GM12878 (cell line): ENCODE measurements around the gene SBNO2. TPM values are rescaled to one million over a fixed set of nuclear protein-coding genes. Genes with fewer than 3 reads are reported as not detected.

Experiments used
- ATAC-seq: fragments of 200-7000 bp; cut with Tn5 transposase; 3 replicates; pipeline ENCODE4 v1.9.1; 2020; ENCODE audit warnings: mild to moderate bottlenecking, moderate library complexity
- BruUV-seq: library from RNA; stranded (reverse); fragments of 400-500 nt; replicated peaks from 2 replicates; lab custom pipeline; 2021; lab: Mats Ljungman, UMichigan
- CTCF ChIA-PET: fragments of 300-600 bp; sonication (Branson Sonifier 250); formaldehyde crosslinking; extraction: SDS; loops from one replicate; lab custom pipeline; 2021; ENCODE audit warnings: inconsistent platforms; lab: Yijun Ruan, JAX
- POLR2A ChIA-PET: fragments of 350-600 bp; formaldehyde crosslinking; extraction: SDS; loops from one replicate; lab custom pipeline; 2021; ENCODE audit warnings: inconsistent platforms; lab: Charles Lee
- RAD21 ChIA-PET: fragments of 300-600 bp; sonication (Branson Sonifier 250); formaldehyde crosslinking; loops from one replicate; lab custom pipeline; 2023; ENCODE audit warnings: antibody characterized with exemption; ENCODE audit not compliant: unreplicated experiment; lab: Charles Lee
- SMC1A ChIA-PET: fragments of 300-600 bp; sonication (Branson Sonifier 250); formaldehyde crosslinking; loops from one replicate; lab custom pipeline; 2023; ENCODE audit not compliant: unreplicated experiment, uncharacterized antibody; lab: Charles Lee
- DNase-seq: peaks from one replicate; pipeline ENCODE4 v3.0.0-alpha.2; 2011; ENCODE audit warnings: low read depth, low spot score
- FAIRE-seq: peaks from 3 replicates; lab custom pipeline; 2011; peaks lifted over from hg19 to GRCh38; lab: Jason Lieb, UNC
- H2AFZ ChIP-seq: 2 replicates; pipeline ENCODE4 v1.6.0; 2011; ENCODE audit warnings: low read depth, low read length, control low read depth; ENCODE audit not compliant: control insufficient read depth
- H3K27ac ChIP-seq: 2 replicates; pipeline ENCODE4 v1.5.1; 2011; ENCODE audit warnings: control low read depth; ENCODE audit not compliant: control insufficient read depth, insufficient read depth
- H3K27me3 ChIP-seq, 2 experiments: replicated peaks in 1 of 2; 2 replicates each; pipeline versions ENCODE4 v1.6.0 to v1.6.1; 2011; ENCODE audit warnings: low read length in 1 of 2; ENCODE audit not compliant: control insufficient read depth in 2 of 2, insufficient read depth in 2 of 2
- H3K36me3 ChIP-seq, 2 experiments: 2 replicates each; pipeline ENCODE4 v1.5.1; 2011; ENCODE audit warnings: low read length in 1 of 2; ENCODE audit not compliant: control insufficient read depth in 2 of 2, insufficient read depth in 2 of 2
- H3K4me1 ChIP-seq: 2 replicates; pipeline ENCODE4 v1.6.1; 2011; ENCODE audit warnings: mild to moderate bottlenecking, low read length, moderate library complexity, mixed read lengths; ENCODE audit not compliant: control insufficient read depth, insufficient read depth
- H3K4me2 ChIP-seq: 2 replicates; pipeline ENCODE4 v1.6.0; 2011; ENCODE audit warnings: control low read depth; ENCODE audit not compliant: control insufficient read depth, insufficient read depth
- H3K4me3 ChIP-seq: fragments of 200-600 bp; sonication (generic); 2 replicates; pipeline ENCODE4 v1.5.1; 2016
- H3K79me2 ChIP-seq: 2 replicates; pipeline ENCODE4 v1.6.0; 2011; ENCODE audit warnings: low read length; ENCODE audit not compliant: control insufficient read depth, insufficient read depth
- H3K9ac ChIP-seq: 2 replicates; pipeline ENCODE4 v1.8.0; 2011; ENCODE audit warnings: low read length, control low read depth, mixed read lengths; ENCODE audit not compliant: control insufficient read depth, insufficient read depth
- H3K9me3 ChIP-seq: replicated peaks from 3 replicates; pipeline ENCODE4 v1.5.1; 2011; ENCODE audit warnings: mild to moderate bottlenecking, low read length; ENCODE audit not compliant: control insufficient read depth, insufficient read depth
- H4K20me1 ChIP-seq: 2 replicates; pipeline ENCODE4 v1.6.0; 2011; ENCODE audit not compliant: control insufficient read depth, insufficient read depth
- MXI1 ChIP-seq: fragments of 150-350 bp; IDR thresholded peaks from 2 replicates; pipeline ENCODE4 v1.6.1; 2011; ENCODE audit warnings: low read depth, mild to moderate bottlenecking, inconsistent platforms, low read length, improper control_type of control experiment
- NFYB ChIP-seq: IDR thresholded peaks from 2 replicates; pipeline ENCODE4 v1.6.1; 2011; ENCODE audit warnings: low read depth, mild to moderate bottlenecking, low read length, improper control_type of control experiment, moderate library complexity; ENCODE audit not compliant: insufficient read depth
- POLR2A ChIP-seq: IDR thresholded peaks from 2 replicates; pipeline ENCODE4 v1.6.1; 2011; ENCODE audit warnings: low read depth, mild to moderate bottlenecking, low read length
- RAD21 ChIP-seq: IDR thresholded peaks from 2 replicates; pipeline ENCODE4 v1.6.1; 2011; ENCODE audit warnings: mild to moderate bottlenecking, low read depth, low read length, moderate library complexity; ENCODE audit not compliant: insufficient read depth
- SP1 ChIP-seq: IDR thresholded peaks from one replicate; pipeline ENCODE4 v1.6.1; 2011; ENCODE audit warnings: low read depth, low read length
- SREBF2 ChIP-seq: IDR thresholded peaks from 2 replicates; pipeline ENCODE4 v1.6.1; 2012; ENCODE audit warnings: mild to moderate bottlenecking, low read length
- TARDBP ChIP-seq: IDR thresholded peaks from 2 replicates; pipeline ENCODE4 v1.6.1; 2016; ENCODE audit warnings: borderline replicate concordance
- WGBS: methylation state at CpG from one replicate; pipeline ENCODE4 v1.1.6; 2016; ENCODE audit warnings: low lambda C conversion rate; ENCODE audit not compliant: insufficient replicate concordance, insufficient coverage; ENCODE audit errors: missing lambda C conversion rate; 5-methylcytosine and 5-hydroxymethylcytosine counted together
- in situ Hi-C: fragments of 300-500 bp; cut with MboI; formaldehyde crosslinking; loops from 9 replicates; pipeline ENCODE4 v1.14.3; 2018; ENCODE audit warnings: mixed read lengths
- intact Hi-C: fragments of 100-400 bp; cut with micrococcal nuclease; formaldehyde crosslinking; loops from one replicate; pipeline ENCODE4 v1.14.2; 2022; ENCODE audit not compliant: unreplicated experiment
- polyA plus RNA-seq, 11 experiments: library from polyadenylated mRNA; depleted of rRNA in 4 of 11; unstranded in 6 of 11; stranded (reverse) in 5 of 11; fragments of >200 nt; fragmentation: Nextera tagmentation in 4 of 11; fragmentation: Illumina TruSeq in 1 of 11; extraction: Ambion mirVana in 4 of 11; extraction: Trizol in 1 of 11; gene quantifications; 1 replicate in 1 of 11; 2 replicates in 10 of 11; pipeline versions ENCODE4 v1.2.1 to v1.2.3, GENCODE V29; 2011 to 2016; ENCODE audit warnings: inconsistent platforms in 2 of 11, missing spikeins in 2 of 11, low read depth in 1 of 11
- total RNA-seq, 4 experiments: library from RNA; depleted of rRNA in 3 of 4; stranded (reverse); fragments of >200 nt in 3 of 4; fragmentation: Illumina TruSeq in 1 of 4; extraction: Trizol in 1 of 4; gene quantifications; 2 replicates each; pipeline versions ENCODE4 v1.2.1 to v1.2.3, GENCODE V29; 2013 to 2021
- TF ChIP-seq, protein P1 (sequence below): IDR thresholded peaks from 2 replicates; pipeline ENCODE4 v1.6.1; 2011; ENCODE audit warnings: low read depth, low read length, improper control_type of control experiment, borderline replicate concordance
- TF ChIP-seq, protein P2 (sequence below): IDR thresholded peaks from 2 replicates; pipeline ENCODE4 v1.6.1; 2011; ENCODE audit warnings: mild to moderate bottlenecking, low read depth, low read length, moderate library complexity; ENCODE audit not compliant: insufficient replicate concordance

Gene SBNO2
- total and polyA plus RNA-seq, 10 of the 15 experiments (the other 5 are each of a cell fraction or from before 2014, with no cell fraction given) = 0.08 to 44.6 (median 5.4) TPM

DNA sequence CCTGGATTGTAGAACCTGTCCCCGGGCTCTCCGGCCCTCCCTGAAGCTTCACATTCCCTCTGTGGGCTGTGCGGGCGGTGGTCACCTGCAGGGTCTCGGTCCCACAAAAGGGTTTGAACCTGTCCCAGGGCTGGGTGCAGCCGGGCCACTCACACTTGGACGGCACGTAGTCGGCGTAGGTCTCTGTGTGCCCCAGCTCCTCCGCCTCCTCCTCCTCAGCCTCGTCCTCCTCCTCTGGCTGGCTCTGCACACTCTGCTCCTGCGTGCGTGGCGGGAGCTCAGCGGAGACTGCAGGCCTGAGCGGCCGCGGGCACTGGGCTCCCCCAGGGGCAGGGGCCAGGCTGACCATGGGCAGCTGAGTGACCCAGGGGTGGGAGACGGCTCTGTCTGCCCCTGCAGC is 50.7 kb downstream of the SBNO2 start:
- CTCF ChIA-PET = interaction anchor here (0.9 to 1.7 kb wide), 3 partner anchors 10 to 122 kb away, joined by 3 to 6 read pairs (median 3); no protein-coding TSS in a partner anchor
- no peaks in the 10 kb centered on the region for H3K4me1 ChIP-seq
- H3K27ac ChIP-seq = no peak overlapping the region
- no peak overlapping the region for H3K4me2 ChIP-seq
- no peaks in the 10 kb centered on the region for H4K20me1 ChIP-seq
- SMC1A ChIA-PET = interaction anchor here (1.4 kb wide), 1 partner anchor 10 kb away, joined by 5 read pairs; no protein-coding TSS in a partner anchor
- in situ Hi-C loops (no loop called here), intact Hi-C loops (no loop called here)
- DNase-seq = no peak
- POLR2A ChIA-PET = interaction anchor here (0.5 to 0.6 kb wide), 2 partner anchors 33 to 83 kb away, joined by 3 to 5 read pairs; no protein-coding TSS in a partner anchor
- no peak overlapping the region for H2AFZ ChIP-seq
- FAIRE-seq = no peak
- TF ChIP-seq, protein P1, sequence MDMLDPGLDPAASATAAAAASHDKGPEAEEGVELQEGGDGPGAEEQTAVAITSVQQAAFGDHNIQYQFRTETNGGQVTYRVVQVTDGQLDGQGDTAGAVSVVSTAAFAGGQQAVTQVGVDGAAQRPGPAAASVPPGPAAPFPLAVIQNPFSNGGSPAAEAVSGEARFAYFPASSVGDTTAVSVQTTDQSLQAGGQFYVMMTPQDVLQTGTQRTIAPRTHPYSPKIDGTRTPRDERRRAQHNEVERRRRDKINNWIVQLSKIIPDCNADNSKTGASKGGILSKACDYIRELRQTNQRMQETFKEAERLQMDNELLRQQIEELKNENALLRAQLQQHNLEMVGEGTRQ = no peak
- TF ChIP-seq POLR2A = 0 out of 2 replicates have a peak, but pooled peaks have one; percentile 4
- no peaks in the 10 kb centered on the region for H3K79me2 ChIP-seq
- RAD21 ChIA-PET = interaction anchor here (0.6 to 1.3 kb wide), 3 partner anchors 10 to 143 kb away, joined by 3 to 4 read pairs (median 3); no protein-coding TSS in a partner anchor
- H3K27me3 ChIP-seq = no peaks in the 10 kb centered on the region
- H3K9me3 ChIP-seq = no peaks in the 10 kb centered on the region
- no TSS peak for BruUV-seq
- no peak overlapping the region for H3K9ac ChIP-seq
- peaks cover 3 to 48% of the 10 kb centered on the region in 2 experiments for H3K36me3 ChIP-seq
- no peak overlapping the region for H3K4me3 ChIP-seq
- no peak for ATAC-seq
- 95% methylated on average over 20 of the region's 20 CpGs for WGBS

DNA sequence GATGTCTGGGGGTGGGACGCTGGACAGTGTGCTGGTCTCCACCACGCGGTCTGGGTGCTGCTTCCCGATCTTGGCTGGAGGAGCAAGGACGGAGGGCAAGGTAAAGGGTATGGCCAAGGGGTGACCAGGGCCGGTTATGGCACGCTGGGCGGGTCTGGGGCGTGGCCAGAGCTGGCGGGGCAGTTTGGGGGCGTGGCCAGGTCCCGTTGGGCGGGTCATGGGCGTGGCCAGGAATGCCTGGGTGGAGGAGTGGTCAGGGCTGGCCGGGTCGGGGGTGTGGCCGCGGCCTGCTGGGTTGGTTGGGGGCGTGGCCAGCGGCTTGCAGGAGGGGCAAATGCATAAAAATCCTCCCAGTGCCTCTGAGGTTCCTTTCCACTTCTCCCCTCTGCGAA is 51.1 kb downstream of the SBNO2 start:
- FAIRE-seq = peak; percentile 91
- no peak overlapping the region for H3K27ac ChIP-seq

More for the DNA sequence above, 51.1 kb downstream of the SBNO2 start:
- CTCF ChIA-PET = interaction anchor here (0.9 to 1.7 kb wide), 3 partner anchors 9 to 122 kb away, joined by 3 to 6 read pairs (median 3); no protein-coding TSS in a partner anchor
- DNase-seq (no peak), ATAC-seq (peak; percentile 98)
- Histone ChIP-seq H3K9me3 (no peaks in the 10 kb centered on the region), H3K9ac (no peak overlapping the region), H4K20me1 (no peaks in the 10 kb centered on the region), H3K4me1 (no peaks in the 10 kb centered on the region), H3K36me3 (peaks cover 3 to 48% of the 10 kb centered on the region in 2 experiments), H2AFZ (no peak overlapping the region), H3K79me2 (no peaks in the 10 kb centered on the region), H3K27me3 (no peaks in the 10 kb centered on the region), H3K4me3 (no peak overlapping the region), H3K4me2 (no peak overlapping the region)
- POLR2A ChIA-PET = interaction anchor here (0.5 kb wide), 1 partner anchor 84 kb away, joined by 3 read pairs; no protein-coding TSS in a partner anchor
- SMC1A ChIA-PET = no interaction called here
- intact Hi-C loops = no loop called here
- in situ Hi-C loops = no loop called here
- 57% methylated on average over 13 of the region's 21 CpGs for WGBS
- BruUV-seq = no TSS peak
- TF ChIP-seq, protein P2, sequence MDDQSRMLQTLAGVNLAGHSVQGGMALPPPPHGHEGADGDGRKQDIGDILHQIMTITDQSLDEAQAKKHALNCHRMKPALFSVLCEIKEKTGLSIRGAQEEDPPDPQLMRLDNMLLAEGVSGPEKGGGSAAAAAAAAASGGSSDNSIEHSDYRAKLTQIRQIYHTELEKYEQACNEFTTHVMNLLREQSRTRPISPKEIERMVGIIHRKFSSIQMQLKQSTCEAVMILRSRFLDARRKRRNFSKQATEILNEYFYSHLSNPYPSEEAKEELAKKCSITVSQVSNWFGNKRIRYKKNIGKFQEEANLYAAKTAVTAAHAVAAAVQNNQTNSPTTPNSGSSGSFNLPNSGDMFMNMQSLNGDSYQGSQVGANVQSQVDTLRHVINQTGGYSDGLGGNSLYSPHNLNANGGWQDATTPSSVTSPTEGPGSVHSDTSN = peak; percentile 62
- peak; percentile 96 for TF ChIP-seq SP1
- no peak for TF ChIP-seq MXI1
- TF ChIP-seq SREBF2 = no peak
- peak; percentile 4; the same call in 1 of the 2 replicates for TF ChIP-seq POLR2A
- peak; percentile 93 for TF ChIP-seq TARDBP
- TF ChIP-seq RAD21 = no peak
- no peak for TF ChIP-seq NFYB
- TF ChIP-seq, all 136 proteins: peak for 4
- RAD21 ChIA-PET = interaction anchor here (0.6 to 1.3 kb wide), 3 partner anchors 9 to 143 kb away, joined by 3 to 4 read pairs (median 3); no protein-coding TSS in a partner anchor
